ENCODE data around the gene SLFN12.
"Not testable (repeated sequence)": the region's sequence is repeated elsewhere in the genome, so short reads cannot be mapped to it uniquely, and the experiment has no call there.

SLFN12 gene

GRCh38 chr17:35414247-35414646 is 18.1 kb downstream of the SLFN12 start:
- no peak for DNase-seq (ENCODE audit: low read depth in 2 of 2)

GRCh38 chr17:35407531-35407930 is 24.8 kb downstream of the SLFN12 start:
- DNase-seq (ENCODE audit: low read depth in 2 of 2) = no peak

GRCh38 chr17:35406568-35406967 is 25.7 kb downstream of the SLFN12 start:
- DNase-seq (ENCODE audit: low read depth in 2 of 2) = no peak

GRCh38 chr17:35404360-35404759 is 27.9 kb downstream of the SLFN12 start:
- DNase-seq (ENCODE audit: low read depth in 2 of 2) = no peak

DNA sequence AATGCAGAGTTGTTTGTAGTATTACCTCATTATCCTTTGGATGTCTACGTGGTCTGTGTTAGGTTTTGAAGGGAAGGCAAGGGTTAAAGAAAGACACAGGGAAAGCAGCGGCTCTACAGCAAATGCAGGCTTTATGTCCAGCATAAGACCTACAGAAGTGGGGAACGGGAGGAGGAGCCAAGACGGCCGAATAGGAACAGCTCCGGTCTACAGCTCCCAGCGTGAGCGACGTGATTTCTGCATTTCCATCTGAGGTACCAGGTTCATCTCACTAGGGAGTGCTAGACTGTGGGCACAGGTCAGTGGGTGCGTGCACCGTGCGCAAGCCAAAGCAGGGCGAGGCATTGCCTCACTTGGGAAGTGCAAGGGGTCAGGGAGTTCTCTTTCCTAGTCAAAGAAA is 38.5 kb downstream of the SLFN12 start:
- not testable (repeated sequence) for DNase-seq (ENCODE audit: low read depth in 2 of 2)

GRCh38 chr17:35390663-35391062 is 41.6 kb downstream of the SLFN12 start:
- DNase-seq (ENCODE audit: low read depth in 2 of 2) = no peak

- DNase-seq (ENCODE audit: low read depth in 2 of 2) = no peak
These were observed 42.1 kb downstream of the SLFN12 start for GRCh38 chr17:35390156-35390555.

GRCh38 chr17:35387496-35387895 is 44.8 kb downstream of the SLFN12 start:
- DNase-seq (ENCODE audit: low read depth in 2 of 2) = no peak

- DNase-seq (ENCODE audit: low read depth in 2 of 2) = no peak
These were observed 54.6 kb downstream of the SLFN12 start for GRCh38 chr17:35377706-35378105.

GRCh38 chr17:35377068-35377467 is 55.2 kb downstream of the SLFN12 start:
- DNase-seq (ENCODE audit: low read depth in 2 of 2) = no peak

DNA sequence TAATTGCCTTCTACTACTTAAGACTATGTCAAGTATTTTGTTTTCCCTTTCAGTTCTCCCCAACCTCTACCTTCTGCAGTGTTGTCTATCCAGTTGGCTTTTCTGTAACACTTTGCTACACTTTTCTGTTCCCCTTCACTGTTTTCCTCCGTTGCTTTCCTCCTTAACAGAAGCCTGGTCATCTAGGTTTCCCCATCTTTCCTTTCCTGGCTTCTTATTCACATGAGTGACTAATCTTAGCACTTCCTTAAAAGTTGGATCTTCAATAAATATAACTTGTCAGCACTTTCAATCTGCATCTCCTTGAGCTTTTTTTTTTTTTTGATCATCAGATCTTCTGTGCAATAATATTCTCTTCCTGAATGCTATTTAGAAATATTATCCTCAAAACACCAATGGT is 56.1 kb downstream of the SLFN12 start:
- DNase-seq (ENCODE audit: low read depth in 2 of 2) = no peak

DNA sequence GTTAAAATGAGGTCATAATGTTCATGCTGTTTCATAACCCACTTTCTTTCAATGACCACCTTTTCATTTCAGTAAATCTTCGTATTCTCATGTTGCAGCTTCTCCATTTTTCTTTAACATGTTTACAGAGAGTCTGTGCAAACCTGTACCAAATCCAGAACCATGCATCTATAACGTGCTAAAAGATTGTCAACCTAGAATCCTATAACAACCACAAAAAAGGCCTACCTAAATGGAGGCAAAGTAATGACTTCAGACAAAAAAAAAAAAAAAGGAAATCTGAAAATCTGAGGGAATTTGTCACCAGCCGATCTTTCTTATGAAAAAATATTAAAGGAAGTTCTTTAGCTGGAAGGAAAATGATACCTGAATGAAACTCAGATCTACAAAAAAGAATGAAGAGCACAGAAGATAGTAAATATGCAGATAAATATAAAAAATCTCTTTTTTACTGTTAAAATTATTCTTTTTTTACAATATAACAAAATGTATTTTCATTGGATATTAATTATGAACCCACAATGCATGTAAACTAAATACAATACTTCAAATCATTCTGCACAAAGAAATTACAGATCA is 57.4 kb downstream of the SLFN12 start:
- DNase-seq (ENCODE audit: low read depth in 2 of 2) = no peak

GRCh38 chr17:35373984-35374765 is 58.1 kb downstream of the SLFN12 start:
- no peak for DNase-seq (ENCODE audit: low read depth in 2 of 2)

- DNase-seq (ENCODE audit: low read depth in 2 of 2) = peak; percentile 48 to 85
These were observed 58.7 kb downstream of the SLFN12 start, which contains the start of gene SLFN11 for GRCh38 chr17:35373534-35373983. Gene SLFN11 (minus strand): TSS chr17:35373621. CDS start chr17:35363807, 9,814 bp downstream.

GRCh38 chr17:35372846-35373533 is 59.3 kb downstream of the SLFN12 start:
- DNase-seq (ENCODE audit: low read depth in 2 of 2) = no peak

DNA sequence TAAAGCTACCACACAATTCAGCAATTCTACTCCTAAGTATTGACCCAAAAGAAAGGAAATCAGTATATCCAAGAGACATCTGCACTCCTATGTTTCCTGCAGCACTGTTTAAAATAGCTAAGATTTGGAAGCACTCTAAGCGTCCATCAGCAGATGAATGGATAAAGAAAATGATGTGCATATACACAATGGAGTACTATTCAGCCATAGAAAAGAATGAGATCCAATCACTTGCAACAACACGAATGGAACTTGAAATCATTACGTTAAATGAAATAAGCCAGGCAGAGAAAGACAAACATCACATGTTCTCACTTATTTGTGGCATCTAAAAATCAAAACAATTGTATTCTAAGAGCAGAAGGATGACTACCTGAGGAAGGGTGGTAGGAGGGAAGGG is 60.4 kb downstream of the SLFN12 start:
- DNase-seq (ENCODE audit: low read depth in 2 of 2) = no peak

DNA sequence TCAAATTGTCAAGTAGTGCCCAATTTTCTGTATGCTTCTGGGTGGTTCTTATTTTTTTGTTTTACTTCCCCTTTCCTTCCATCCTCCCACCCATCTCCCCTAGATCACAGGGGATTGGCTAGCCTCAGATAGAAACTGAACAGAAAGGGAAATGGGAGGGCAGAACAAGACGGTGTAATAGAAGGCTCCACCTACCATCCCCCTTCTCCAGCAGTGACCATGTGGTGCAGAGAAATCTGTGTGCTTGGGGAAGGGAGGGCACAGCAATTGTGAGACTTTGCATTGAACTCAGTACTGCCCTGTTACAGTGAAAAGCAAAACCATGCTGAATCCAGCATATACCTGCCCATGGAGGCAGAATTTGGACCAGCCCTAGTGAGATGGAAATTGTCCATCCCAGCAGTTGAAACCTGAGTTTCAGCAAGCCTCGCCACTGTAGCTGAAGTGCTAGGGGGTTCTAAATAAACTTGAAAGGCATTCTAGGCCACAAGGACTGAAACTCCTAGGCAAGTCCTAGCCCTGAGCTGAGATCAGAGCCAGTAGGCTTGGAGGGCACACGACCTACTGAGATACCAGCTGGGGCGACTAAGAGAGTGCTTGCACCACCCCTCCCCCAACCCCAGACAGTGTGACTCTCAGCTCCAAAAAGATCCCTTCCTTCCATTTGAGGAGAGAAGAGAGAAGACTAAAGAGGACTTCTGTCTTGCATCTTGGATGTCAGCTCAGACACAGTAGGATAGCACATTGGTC is 64.0 kb downstream of the SLFN12 start:
- DNase-seq (ENCODE audit: low read depth in 2 of 2) = no peak

GRCh38 chr17:35361027-35361426 is 71.3 kb downstream of the SLFN12 start:
- no peak for DNase-seq (ENCODE audit: low read depth in 2 of 2)
